ENCODE data around the gene FHL2.
A peak's percentile ranks its signal among the peaks of the same experiment; 100 is the strongest.

The FHL2 gene

GRCh38 chr2:105396254-105397024 lies 2.4 kb downstream of the FHL2 start:
- DNase-seq: peak; percentile 50 to 57

- no peak for DNase-seq
Observed at GRCh38 chr2:105395691-105396090, 3.2 kb downstream of the FHL2 start.

- no peak for DNase-seq
Observed at GRCh38 chr2:105394951-105395611, 3.8 kb downstream of the FHL2 start.

GRCh38 chr2:105393373-105394055 lies 5.3 kb downstream of the FHL2 start:
- DNase-seq: no peak

GRCh38 chr2:105391763-105392662 lies 6.8 kb downstream of the FHL2 start:
- no peak for DNase-seq

GRCh38 chr2:105391058-105391627 lies 7.7 kb downstream of the FHL2 start:
- DNase-seq: no peak

- DNase-seq: no peak
Observed at GRCh38 chr2:105390454-105390853, 8.4 kb downstream of the FHL2 start.

- DNase-seq: no peak
Observed at GRCh38 chr2:105388971-105389381, 9.9 kb downstream of the FHL2 start.

GRCh38 chr2:105387225-105387624 lies 11.6 kb downstream of the FHL2 start:
- DNase-seq: no peak

- DNase-seq: no peak
Observed at GRCh38 chr2:105385731-105386540, 12.9 kb downstream of the FHL2 start.

- no peak for DNase-seq
Observed at GRCh38 chr2:105384861-105385260, 14.0 kb downstream of the FHL2 start.

GRCh38 chr2:105384216-105384615 lies 14.6 kb downstream of the FHL2 start:
- no peak for DNase-seq

- no peak for DNase-seq
Observed at GRCh38 chr2:105383432-105384166, 15.3 kb downstream of the FHL2 start.

- DNase-seq: no peak
Observed at GRCh38 chr2:105382177-105382576, 16.7 kb downstream of the FHL2 start.

- no peak for DNase-seq
Observed at GRCh38 chr2:105381101-105381668, 17.7 kb downstream of the FHL2 start.

- no peak for DNase-seq
Observed at GRCh38 chr2:105380432-105381100, 18.3 kb downstream of the FHL2 start.

- DNase-seq: no peak
Observed at GRCh38 chr2:105379741-105380186, 19.1 kb downstream of the FHL2 start.

GRCh38 chr2:105378921-105379383 lies 19.9 kb downstream of the FHL2 start:
- no peak for DNase-seq

GRCh38 chr2:105378276-105378840 lies 20.5 kb downstream of the FHL2 start:
- no peak for DNase-seq
